Fibroblast of villous mesenchyme (primary cell): ENCODE results near the gene GGNBP2. TPM values are rescaled to one million over a fixed set of nuclear protein-coding genes. Genes with fewer than 3 reads are reported as not detected.

ENCODE experiments used
- DNase-seq: peaks from one replicate; pipeline ENCODE4 v3.0.0-alpha.2; 2010; ENCODE audit warnings: low read depth
- H3K4me3 ChIP-seq: 2 replicates; pipeline ENCODE4 v1.5.1; 2011; ENCODE audit warnings: low read depth, mild to moderate bottlenecking, low read length
- total RNA-seq: library from RNA; depleted of rRNA; stranded (reverse); fragments of >200 nt; gene quantifications from 2 replicates; pipeline ENCODE4 v1.2.3, GENCODE V29; 2012
- TF ChIP-seq, protein P1 (sequence below): IDR thresholded peaks from 2 replicates; pipeline ENCODE4 v1.5.1; 2012; ENCODE audit warnings: low read depth, mild to moderate bottlenecking, low read length; ENCODE audit not compliant: insufficient read depth

GGNBP2 gene
- total RNA-seq, 1 donor, result 70.4 TPM

DNA sequence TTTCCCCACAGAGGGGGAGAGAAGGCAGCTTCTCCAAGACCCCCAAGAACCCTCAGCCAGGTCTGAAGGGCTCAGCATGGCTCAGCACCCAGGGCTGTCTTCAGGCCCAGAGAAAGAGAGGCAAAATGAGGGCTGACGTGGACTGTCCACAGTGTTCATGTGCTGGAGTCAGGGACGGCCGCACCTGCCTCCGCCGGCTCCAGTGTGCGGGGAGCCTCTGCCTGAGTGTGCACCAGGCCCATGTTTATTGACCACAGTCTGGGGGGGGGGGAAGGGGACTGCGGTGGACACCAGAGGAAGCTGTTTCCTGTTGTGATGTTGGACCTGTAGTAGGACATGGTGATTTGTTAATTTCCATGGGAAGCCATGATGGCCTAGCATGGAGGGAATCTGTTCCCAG is 63.6 kb downstream of the GGNBP2 start:
- TF ChIP-seq, protein P1, sequence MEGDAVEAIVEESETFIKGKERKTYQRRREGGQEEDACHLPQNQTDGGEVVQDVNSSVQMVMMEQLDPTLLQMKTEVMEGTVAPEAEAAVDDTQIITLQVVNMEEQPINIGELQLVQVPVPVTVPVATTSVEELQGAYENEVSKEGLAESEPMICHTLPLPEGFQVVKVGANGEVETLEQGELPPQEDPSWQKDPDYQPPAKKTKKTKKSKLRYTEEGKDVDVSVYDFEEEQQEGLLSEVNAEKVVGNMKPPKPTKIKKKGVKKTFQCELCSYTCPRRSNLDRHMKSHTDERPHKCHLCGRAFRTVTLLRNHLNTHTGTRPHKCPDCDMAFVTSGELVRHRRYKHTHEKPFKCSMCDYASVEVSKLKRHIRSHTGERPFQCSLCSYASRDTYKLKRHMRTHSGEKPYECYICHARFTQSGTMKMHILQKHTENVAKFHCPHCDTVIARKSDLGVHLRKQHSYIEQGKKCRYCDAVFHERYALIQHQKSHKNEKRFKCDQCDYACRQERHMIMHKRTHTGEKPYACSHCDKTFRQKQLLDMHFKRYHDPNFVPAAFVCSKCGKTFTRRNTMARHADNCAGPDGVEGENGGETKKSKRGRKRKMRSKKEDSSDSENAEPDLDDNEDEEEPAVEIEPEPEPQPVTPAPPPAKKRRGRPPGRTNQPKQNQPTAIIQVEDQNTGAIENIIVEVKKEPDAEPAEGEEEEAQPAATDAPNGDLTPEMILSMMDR, result no peak
- DNase-seq, result no peak
- no peak overlapping the region for H3K4me3 ChIP-seq

DNA sequence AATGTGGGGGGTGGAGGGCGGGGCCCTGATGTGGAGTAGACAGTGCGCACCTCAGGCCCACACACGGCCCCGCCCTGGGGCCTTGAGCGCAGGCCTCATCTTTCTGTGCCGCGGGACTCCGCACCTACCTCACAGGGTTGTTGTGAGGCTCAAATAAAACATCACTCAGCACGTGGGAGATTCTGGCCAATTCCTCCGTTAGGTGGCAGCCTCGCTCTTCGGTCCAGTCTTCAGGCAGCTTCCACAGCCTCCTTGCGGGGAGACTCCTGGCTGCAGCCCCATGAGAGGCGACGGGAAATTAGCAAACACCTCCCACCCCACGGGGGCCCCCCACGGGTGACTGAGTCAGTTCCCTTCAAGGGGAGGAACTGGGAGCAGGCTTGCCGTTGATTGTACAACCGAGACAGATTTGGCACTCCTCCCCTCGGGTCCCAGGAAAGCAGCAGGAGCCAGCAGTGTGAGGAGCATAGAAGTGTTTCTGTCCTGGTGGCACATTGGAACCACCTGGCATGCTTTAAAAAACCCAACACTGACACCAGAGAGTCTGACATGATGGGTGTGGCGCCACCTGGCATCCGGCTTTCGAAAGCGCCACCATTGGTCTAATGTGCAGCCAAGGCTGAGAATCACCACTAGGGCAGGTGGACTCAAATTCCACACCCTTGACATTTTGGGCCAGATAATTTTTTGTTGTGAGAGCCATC is 64.2 kb downstream of the GGNBP2 start:
- no peak overlapping the region for H3K4me3 ChIP-seq
- peak; percentile 67 for DNase-seq
- TF ChIP-seq, protein P1, result peak; percentile 51

DNA sequence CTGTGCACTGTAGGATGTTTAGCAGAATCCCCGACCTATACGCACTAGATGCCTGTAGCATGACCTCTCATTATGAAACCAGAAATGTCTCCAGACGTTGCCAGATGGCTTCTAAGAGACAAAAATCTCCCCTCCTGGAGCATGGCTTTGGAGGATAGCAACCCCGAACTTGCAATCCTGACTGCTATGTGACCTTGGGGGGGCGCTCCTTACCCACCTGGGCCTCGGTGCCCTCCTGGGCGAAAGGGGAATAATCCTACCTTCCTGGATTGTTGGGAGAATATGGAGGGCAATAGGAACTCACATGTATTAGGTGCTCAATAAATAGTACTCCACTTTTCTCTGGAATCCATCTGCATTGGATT is 64.8 kb downstream of the GGNBP2 start:
- H3K4me3 ChIP-seq, result no peak overlapping the region
- DNase-seq, result no peak
- TF ChIP-seq, protein P1, result no peak

DNA sequence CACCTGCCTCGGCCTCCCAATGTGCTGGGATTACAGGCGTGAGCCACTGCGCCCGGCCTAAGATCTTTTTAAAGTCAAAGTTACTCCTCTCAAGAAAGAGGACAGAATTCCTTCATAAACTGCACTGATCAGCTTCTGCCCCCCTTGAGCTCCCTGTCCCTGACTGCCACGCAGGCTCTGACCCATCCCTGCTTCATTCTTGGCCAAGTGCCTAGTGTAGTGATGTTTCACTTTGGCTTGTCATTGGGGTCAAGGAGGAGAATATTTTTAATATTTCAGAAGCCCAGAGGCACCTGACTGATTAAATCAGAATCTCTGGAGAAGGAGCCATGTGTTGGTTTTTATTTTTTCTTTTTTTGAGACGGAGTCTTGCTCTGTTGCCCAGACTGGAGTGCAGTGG is 65.8 kb downstream of the GGNBP2 start:
- no peak for DNase-seq
- TF ChIP-seq, protein P1, result no peak
- H3K4me3 ChIP-seq, result no peak overlapping the region

DNA sequence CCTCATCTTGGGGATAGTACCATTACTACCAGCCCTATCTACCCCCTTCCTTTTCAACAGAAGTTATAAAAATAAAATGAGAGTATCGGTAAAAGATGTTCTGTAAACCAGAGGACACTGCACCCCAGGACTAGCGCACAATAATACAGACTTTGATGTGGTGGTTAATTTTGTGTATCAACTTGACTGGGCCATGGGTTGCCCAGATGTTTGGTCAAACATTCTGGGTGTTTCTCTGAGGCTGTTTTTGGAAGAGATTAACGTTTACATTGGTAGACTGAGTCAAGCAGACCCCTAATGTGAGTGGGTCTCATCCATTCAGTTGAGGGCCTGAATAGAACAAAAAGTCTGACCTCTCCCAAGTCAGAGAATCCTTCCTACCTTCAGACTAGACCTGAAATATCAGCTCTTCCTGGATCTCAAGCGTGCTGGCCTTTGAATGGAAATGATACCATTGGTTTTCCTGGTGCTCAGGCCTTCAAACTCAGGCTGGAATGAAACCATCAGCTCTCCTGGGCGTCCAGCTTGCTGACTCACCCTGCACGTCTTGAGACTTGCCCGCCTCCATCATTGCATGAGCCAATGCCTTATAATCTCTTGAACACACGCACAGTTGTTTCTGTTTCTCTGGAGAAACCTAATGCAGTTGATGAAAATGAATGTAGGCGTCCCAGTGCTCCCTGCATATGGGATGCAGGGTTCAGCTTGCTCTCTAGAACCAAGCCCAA is 66.8 kb downstream of the GGNBP2 start:
- TF ChIP-seq, protein P1, result no peak
- H3K4me3 ChIP-seq, result no peak overlapping the region
- peak; percentile 57 for DNase-seq

DNA sequence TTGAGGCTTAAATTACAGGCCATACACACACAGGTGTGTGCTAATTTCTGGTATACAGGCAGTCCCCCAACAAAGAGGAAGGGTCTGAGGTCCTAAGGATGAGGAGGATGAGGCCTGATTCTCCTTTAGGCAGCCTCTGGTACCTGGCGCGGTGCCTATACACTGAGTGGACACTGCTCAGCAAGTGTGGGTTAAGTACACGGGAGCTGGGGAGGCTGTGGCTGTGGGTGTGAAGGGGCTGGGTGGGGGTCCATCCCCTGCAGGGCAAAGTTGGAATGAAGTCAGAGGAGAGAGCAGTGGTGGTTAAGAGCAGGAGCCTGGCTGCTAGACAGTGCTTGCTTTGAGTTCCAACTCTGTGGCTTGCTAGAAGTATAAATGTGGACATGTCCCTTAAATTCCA is 67.6 kb downstream of the GGNBP2 start:
- H3K4me3 ChIP-seq, result no peak overlapping the region
- TF ChIP-seq, protein P1, result no peak
- DNase-seq, result no peak

DNA sequence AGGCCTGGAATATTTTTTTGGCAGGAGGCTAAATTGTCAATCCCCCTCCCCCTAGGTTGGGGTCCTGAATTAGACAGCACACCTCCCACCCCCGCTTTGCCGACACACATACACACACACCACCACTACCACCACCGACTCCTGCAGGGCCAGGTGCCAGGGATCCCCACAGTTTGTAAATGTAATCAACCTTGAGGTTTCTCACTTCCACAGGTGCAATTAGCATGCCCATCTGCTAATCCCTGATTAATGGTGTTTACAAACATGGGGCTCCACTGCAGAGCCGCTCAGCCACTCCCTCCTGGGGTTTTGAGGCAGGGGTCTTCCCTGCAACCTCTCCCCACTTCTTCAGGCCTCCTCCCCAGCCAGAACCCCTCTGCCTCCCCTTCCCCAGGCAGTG is 68.4 kb downstream of the GGNBP2 start:
- no peak for DNase-seq
- TF ChIP-seq, protein P1, result no peak
- no peak overlapping the region for H3K4me3 ChIP-seq
